Bronchial epithelial cell (primary cell): ENCODE results near the gene ZNF699. TPM values are rescaled to one million over a fixed set of nuclear protein-coding genes. Genes with fewer than 3 reads are reported as not detected.
"Not testable (repeated sequence)": the region's sequence is repeated elsewhere in the genome, so short reads cannot be mapped to it uniquely, and the experiment has no call there.

Experiments used
- DNase-seq: peaks from one replicate; pipeline ENCODE4 v3.0.0-alpha.2; 2010; ENCODE audit warnings: low read depth
- FAIRE-seq: peaks from 2 replicates; lab custom pipeline; 2011; peaks lifted over from hg19 to GRCh38; lab: Jason Lieb, UNC
- H3K27me3 ChIP-seq: 2 replicates; pipeline ENCODE4 v1.5.1; 2011; ENCODE audit warnings: low read length; ENCODE audit not compliant: control insufficient read depth, insufficient read depth
- H3K36me3 ChIP-seq: 2 replicates; pipeline ENCODE4 v1.5.1; 2011; ENCODE audit warnings: low read length; ENCODE audit not compliant: control insufficient read depth, insufficient read depth
- H3K4me3 ChIP-seq: 2 replicates; pipeline ENCODE4 v1.5.1; 2011; ENCODE audit warnings: mild to moderate bottlenecking, low read depth, low read length, control low read depth
- total RNA-seq: library from RNA; depleted of rRNA; stranded (reverse); fragments of >200 nt; gene quantifications from 2 replicates; pipeline ENCODE4 v1.2.1, GENCODE V29; 2014
- TF ChIP-seq, protein P1 (sequence below): IDR thresholded peaks from 2 replicates; pipeline ENCODE4 v1.5.1; 2011; ENCODE audit warnings: mild to moderate bottlenecking, moderate library complexity, low read length, control low read depth, inconsistent platforms; ENCODE audit not compliant: insufficient read depth, severe bottlenecking

ZNF699 gene
- total RNA-seq, 1 donor from 2014 or later: 11.6 TPM

- Histone ChIP-seq H3K4me3 (peak overlapping the region; percentile 53), H3K36me3 (peaks cover 2% of the 10 kb centered on the region), H3K27me3 (no peaks in the 10 kb centered on the region)
- TF ChIP-seq, protein P1, sequence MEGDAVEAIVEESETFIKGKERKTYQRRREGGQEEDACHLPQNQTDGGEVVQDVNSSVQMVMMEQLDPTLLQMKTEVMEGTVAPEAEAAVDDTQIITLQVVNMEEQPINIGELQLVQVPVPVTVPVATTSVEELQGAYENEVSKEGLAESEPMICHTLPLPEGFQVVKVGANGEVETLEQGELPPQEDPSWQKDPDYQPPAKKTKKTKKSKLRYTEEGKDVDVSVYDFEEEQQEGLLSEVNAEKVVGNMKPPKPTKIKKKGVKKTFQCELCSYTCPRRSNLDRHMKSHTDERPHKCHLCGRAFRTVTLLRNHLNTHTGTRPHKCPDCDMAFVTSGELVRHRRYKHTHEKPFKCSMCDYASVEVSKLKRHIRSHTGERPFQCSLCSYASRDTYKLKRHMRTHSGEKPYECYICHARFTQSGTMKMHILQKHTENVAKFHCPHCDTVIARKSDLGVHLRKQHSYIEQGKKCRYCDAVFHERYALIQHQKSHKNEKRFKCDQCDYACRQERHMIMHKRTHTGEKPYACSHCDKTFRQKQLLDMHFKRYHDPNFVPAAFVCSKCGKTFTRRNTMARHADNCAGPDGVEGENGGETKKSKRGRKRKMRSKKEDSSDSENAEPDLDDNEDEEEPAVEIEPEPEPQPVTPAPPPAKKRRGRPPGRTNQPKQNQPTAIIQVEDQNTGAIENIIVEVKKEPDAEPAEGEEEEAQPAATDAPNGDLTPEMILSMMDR: no peak
- FAIRE-seq (no peak), DNase-seq (no peak)
Measured at GRCh38 chr19:9308091-9308770, 1.4 kb downstream of the ZNF699 start.

DNA sequence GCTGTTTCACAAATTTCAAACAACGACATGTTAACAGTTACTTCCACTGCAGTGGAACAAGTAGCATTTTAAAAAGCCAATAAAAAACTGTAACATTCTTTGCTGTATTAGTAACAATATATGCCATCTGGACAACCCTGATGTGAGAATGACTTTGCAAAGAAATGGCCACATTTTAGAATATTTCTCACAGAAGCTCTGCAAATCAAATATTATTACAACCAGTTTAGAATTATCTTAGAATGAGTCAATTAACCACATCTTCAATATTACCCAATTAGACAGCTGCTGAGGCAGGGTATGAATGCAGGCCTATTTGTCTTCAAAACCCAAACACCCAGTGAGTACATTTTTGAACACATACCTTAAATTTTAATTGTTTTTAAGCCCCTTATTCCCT lies 3.2 kb downstream of the ZNF699 start:
- H3K36me3 ChIP-seq: peaks cover 9% of the 10 kb centered on the region
- H3K27me3 ChIP-seq: no peaks in the 10 kb centered on the region
- TF ChIP-seq, protein P1: no peak
- DNase-seq (peak; percentile 17), FAIRE-seq (no peak)
- no peak overlapping the region for H3K4me3 ChIP-seq

DNA sequence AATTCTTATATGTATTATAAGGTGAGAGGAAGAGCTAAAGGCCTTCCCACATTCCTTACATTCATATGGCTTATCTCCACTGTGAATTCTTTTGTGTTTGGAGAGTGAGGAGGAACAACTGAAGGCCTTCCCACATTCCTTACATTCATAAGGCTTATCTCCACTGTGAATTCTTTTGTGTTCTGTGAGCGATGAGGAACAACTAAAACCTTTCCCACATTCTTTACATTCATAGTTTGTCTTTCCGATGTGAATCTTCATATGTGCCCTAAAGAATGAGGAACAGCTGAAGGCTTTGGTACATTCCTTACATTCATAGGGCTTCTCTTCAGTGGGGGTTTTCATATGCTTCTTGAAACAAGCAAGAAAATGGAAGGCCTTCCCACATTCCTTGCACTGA lies 13.3 kb downstream of the ZNF699 start:
- peaks cover 15% of the 10 kb centered on the region for H3K36me3 ChIP-seq

DNA sequence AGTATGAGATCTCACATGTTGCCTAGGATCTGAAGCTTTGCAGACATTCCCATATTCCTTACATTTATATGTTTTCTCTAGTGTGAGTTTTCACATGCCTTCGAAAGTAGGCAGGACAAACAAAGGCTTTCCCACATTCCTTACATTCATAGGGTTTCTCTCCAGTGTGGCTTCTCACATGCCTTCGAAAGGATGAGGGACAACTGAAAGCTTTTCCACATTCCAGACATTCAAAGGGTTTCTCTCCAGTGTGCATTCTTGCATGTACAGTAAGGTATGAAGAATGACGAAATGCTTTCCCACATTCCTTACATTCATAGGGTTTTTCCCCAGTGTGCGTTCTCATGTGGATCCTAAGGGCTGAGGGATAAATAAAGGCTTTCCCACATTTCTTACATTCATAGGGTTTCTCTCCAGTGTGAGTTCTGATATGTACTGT lies 14.2 kb downstream of the ZNF699 start:
- H3K36me3 ChIP-seq: peaks cover 12% of the 10 kb centered on the region
- no peak overlapping the region for H3K4me3 ChIP-seq
- peak; percentile 92 for FAIRE-seq
- H3K27me3 ChIP-seq: no peaks in the 10 kb centered on the region
- TF ChIP-seq, protein P1: no peak
- no peak for DNase-seq

More for the DNA sequence above, 13.3 kb downstream of the ZNF699 start:
- FAIRE-seq (no peak), DNase-seq (no peak)
- H3K4me3 ChIP-seq: no peak overlapping the region
- no peaks in the 10 kb centered on the region for H3K27me3 ChIP-seq
- TF ChIP-seq, protein P1: no peak

GRCh38 chr19:9289231-9289884 lies 20.3 kb downstream of the ZNF699 start:
- TF ChIP-seq, protein P1: no peak
- H3K4me3 ChIP-seq: no peak overlapping the region
- peaks cover 2% of the 10 kb centered on the region for H3K36me3 ChIP-seq
- DNase-seq (no peak), FAIRE-seq (no peak)
- no peaks in the 10 kb centered on the region for H3K27me3 ChIP-seq

DNA sequence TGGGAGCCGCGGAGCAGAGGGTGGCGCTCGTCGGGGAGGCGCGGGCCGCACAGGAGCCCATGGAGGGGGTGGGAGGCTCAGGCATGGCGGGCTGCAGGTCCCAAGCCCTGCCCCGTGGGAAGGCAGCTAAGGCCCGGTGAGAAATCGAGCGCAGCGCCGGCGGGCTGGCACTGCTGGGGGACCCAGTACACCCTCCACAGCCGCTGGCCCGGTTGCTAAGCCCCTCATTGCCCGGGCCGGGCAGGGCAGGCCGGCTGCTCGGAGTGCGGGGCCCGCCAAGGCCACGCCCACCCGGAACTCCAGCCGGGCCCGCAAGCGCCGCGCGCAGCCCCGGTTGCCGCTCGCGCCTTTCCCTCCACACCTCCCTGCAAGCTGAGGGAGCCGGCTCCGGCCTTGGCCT lies 26.2 kb downstream of the ZNF699 start:
- DNase-seq, H3K36me3 ChIP-seq, H3K4me3 ChIP-seq, FAIRE-seq, H3K27me3 ChIP-seq: not testable (repeated sequence)
